Upper lobe of left lung (tissue), 6 donors: ENCODE results near the gene CNTNAP1. TPM values are rescaled to one million over a fixed set of nuclear protein-coding genes. Genes with fewer than 3 reads are reported as not detected.
"Not testable (repeated sequence)": the region's sequence is repeated elsewhere in the genome, so short reads cannot be mapped to it uniquely, and the experiment has no call there.

Experiments
- ATAC-seq, 2 donors: fragments of 200-7000 bp; cut with Tn5 transposase; one replicate each; pipeline ENCODE4 v1.9.1; 2022; ENCODE audit warnings: mild to moderate bottlenecking in 2 of 2, moderate library complexity in 2 of 2; ENCODE audit not compliant: low FRiP score in 2 of 2
- DNase-seq, 2 donors: peaks; one replicate each; pipeline ENCODE4 v3.0.0-alpha.2; 2019 to 2020
- H3K27ac ChIP-seq, 4 donors: fragments of 200-600 bp; sonication (generic); one replicate each; pipeline ENCODE4 v1.5.1; 2016 to 2019
- H3K27me3 ChIP-seq, 4 donors: fragments of 200-600 bp; sonication (generic); one replicate each; pipeline ENCODE4 v1.5.1; 2017 to 2019
- H3K36me3 ChIP-seq, 4 donors: fragments of 200-600 bp; sonication (generic); one replicate each; pipeline ENCODE4 v1.5.1; 2016 to 2019
- H3K4me1 ChIP-seq, 4 donors: fragments of 200-600 bp; sonication (generic); one replicate each; pipeline ENCODE4 v1.5.1; 2018 to 2019
- H3K4me3 ChIP-seq, 4 donors: fragments of 200-600 bp; sonication (generic); one replicate each; pipeline ENCODE4 v1.5.1; 2017 to 2019; ENCODE audit warnings: mild to moderate bottlenecking in 2 of 4, moderate library complexity in 1 of 4
- H3K9me3 ChIP-seq, 4 donors: fragments of 200-600 bp; sonication (generic); one replicate each; pipeline ENCODE4 v1.5.1; 2018 to 2019
- CTCF ChIP-seq, 6 experiments: fragments of 450-650 bp in 4 of 6; fragments of 200-600 bp in 2 of 6; sonication (generic) in 2 of 6; IDR thresholded peaks; one replicate each; pipeline ENCODE4 v1.5.1; 2016 to 2019; ENCODE audit warnings: antibody characterized with exemption in 6 of 6
- EP300 ChIP-seq, 4 donors: sonication (generic); formaldehyde crosslinking; IDR thresholded peaks; one replicate each; pipeline ENCODE4 v1.5.1; 2017; ENCODE audit warnings: antibody characterized with exemption in 4 of 4, control low read depth in 2 of 4
- POLR2A ChIP-seq, 4 donors: fragments of 450-650 bp; IDR thresholded peaks; one replicate each; pipeline ENCODE4 v1.5.1; 2016 to 2017; ENCODE audit warnings: antibody characterized with exemption in 4 of 4, mild to moderate bottlenecking in 2 of 4
- POLR2AphosphoS5 ChIP-seq, 2 donors: sonication (generic); formaldehyde crosslinking; IDR thresholded peaks; one replicate each; pipeline ENCODE4 v1.5.1; 2017; ENCODE audit warnings: antibody characterized with exemption in 2 of 2
- WGBS, 2 donors: methylation state at CpG; one replicate each; pipeline ENCODE4 v1.1.5; 2017 to 2018; 5-methylcytosine and 5-hydroxymethylcytosine counted together
- total RNA-seq, 6 donors: library from RNA; depleted of rRNA in 4 of 6; stranded (reverse); fragments of >200 nt in 4 of 6; gene quantifications; one replicate each; pipeline versions ENCODE4 v1.1.0 to v1.2.1, GENCODE V29; 2016 to 2021
- donor health status: DM: no; HTN: no; CAD: no; lungs with moderate emphysema.
- donor health status: DM: no; HTN: yes; CAD: no; lungs with severe emphysema.

The CNTNAP1 gene
- total RNA-seq, 6 donors from 2014 or later: 1.7 to 37.7 (median 4.3) TPM

GRCh38 chr17:42720996-42721583 is 38.8 kb downstream of the CNTNAP1 start:
- WGBS, 2 donors: 11 to 16% methylated on average over 2 of the region's 2 CpGs
- no peak for TF ChIP-seq EP300 (IDR thresholded peaks at IDR 0.05)
- TF ChIP-seq CTCF (IDR thresholded peaks at IDR 0.05): peak; percentile 43 to 82 (median 64)
- TF ChIP-seq POLR2A (IDR thresholded peaks at IDR 0.05): no peak
- Histone ChIP-seq H3K27me3 (no peaks in the 10 kb centered on the region), H3K27ac (peak overlapping the region in 1 of 4 donors; percentile 15), H3K36me3 (peaks cover 51 to 97% (median 88%) of the 10 kb centered on the region in 4 donors), H3K9me3 (no peaks in the 10 kb centered on the region), H3K4me3 (no peak overlapping the region), H3K4me1 (peaks cover 0 to 9% (median 7%) of the 10 kb centered on the region in 4 donors)
- ATAC-seq: peak in 1 of 2 donors; percentile 88
- DNase-seq: no peak

GRCh38 chr17:42723636-42724035 is 41.3 kb downstream of the CNTNAP1 start:
- Histone ChIP-seq H3K27ac (no peak overlapping the region), H3K27me3 (no peaks in the 10 kb centered on the region), H3K4me3 (no peak overlapping the region), H3K36me3 (peaks cover 47 to 96% (median 87%) of the 10 kb centered on the region in 4 donors), H3K9me3 (no peaks in the 10 kb centered on the region), H3K4me1 (peaks cover 0 to 9% (median 5%) of the 10 kb centered on the region in 4 donors)
- WGBS, 2 donors: 87 to 93% methylated on average over 3 of the region's 3 CpGs
- no peak for ATAC-seq
- DNase-seq: no peak
- no peak for TF ChIP-seq CTCF (IDR thresholded peaks at IDR 0.05)
- no peak for TF ChIP-seq EP300 (IDR thresholded peaks at IDR 0.05)
- no peak for TF ChIP-seq POLR2AphosphoS5 (IDR thresholded peaks at IDR 0.05)
- no peak for TF ChIP-seq POLR2A (IDR thresholded peaks at IDR 0.05)

- Histone ChIP-seq H3K36me3 (peaks cover 44 to 96% (median 81%) of the 10 kb centered on the region in 4 donors), H3K9me3 (no peaks in the 10 kb centered on the region), H3K4me3 (no peak overlapping the region), H3K27ac (no peak overlapping the region), H3K27me3 (no peaks in the 10 kb centered on the region), H3K4me1 (peaks cover 0 to 7% (median 3%) of the 10 kb centered on the region in 4 donors)
- DNase-seq (no peak), ATAC-seq (no peak)
- WGBS, 2 donors: 95 to 97% methylated on average over 6 of the region's 6 CpGs
- TF ChIP-seq POLR2AphosphoS5 (IDR thresholded peaks at IDR 0.05): no peak
- no peak for TF ChIP-seq POLR2A (IDR thresholded peaks at IDR 0.05)
- no peak for TF ChIP-seq EP300 (IDR thresholded peaks at IDR 0.05)
- no peak for TF ChIP-seq CTCF (IDR thresholded peaks at IDR 0.05)
Observed at GRCh38 chr17:42725143-42725542, 42.8 kb downstream of the CNTNAP1 start.

- Histone ChIP-seq H3K9me3 (no peaks in the 10 kb centered on the region), H3K4me1 (peaks cover 24 to 48% (median 33%) of the 10 kb centered on the region in 4 donors), H3K27ac (peak overlapping the region in 3 of 4 donors; percentile 47 to 70 (median 70)), H3K36me3 (no peaks in the 10 kb centered on the region), H3K27me3 (no peaks in the 10 kb centered on the region), H3K4me3 (no peak overlapping the region)
- no peak for ATAC-seq
- no peak for DNase-seq
- TF ChIP-seq POLR2AphosphoS5 (IDR thresholded peaks at IDR 0.05) (no peak), CTCF (IDR thresholded peaks at IDR 0.05) (no peak), POLR2A (IDR thresholded peaks at IDR 0.05) (no peak), EP300 (IDR thresholded peaks at IDR 0.05) (peak in 1 of 4 donors; percentile 27)
- WGBS, 2 donors: 71 to 81% methylated on average over 1 of the region's 1 CpG
Observed at GRCh38 chr17:42740699-42741098, 58.4 kb downstream of the CNTNAP1 start.

- Histone ChIP-seq H3K4me1 (peaks cover 22 to 32% (median 29%) of the 10 kb centered on the region in 4 donors), H3K27ac (peak overlapping the region; percentile 90 to 97 (median 95))
- H3K27me3 ChIP-seq, H3K36me3 ChIP-seq, H3K4me3 ChIP-seq, ATAC-seq, H3K9me3 ChIP-seq: not testable (repeated sequence)
- peak in 1 of 2 donors; percentile 56 for DNase-seq
- WGBS, 2 donors: 70 to 75% methylated on average over 11 of the region's 11 CpGs
Observed at GRCh38 chr17:42742916-42743315, 60.6 kb downstream of the CNTNAP1 start.
